Stimulated activated CD4-positive, alpha-beta T cell treated with anti-CD3 and anti-CD28 coated beads, Interleukin-1b, Interleukin-23, amount 100 ng/mL, for 4 hours (primary cell): ENCODE results near the gene LMNA.
"Not testable (repeated sequence)": the region's sequence is repeated elsewhere in the genome, so short reads cannot be mapped to it uniquely, and the experiment has no call there.

Source experiments
- DNase-seq, 2 donors: peaks; one replicate each; pipeline ENCODE4 v3.0.0-alpha.2; 2020; ENCODE audit warnings: low read depth in 2 of 2

LMNA gene

DNA sequence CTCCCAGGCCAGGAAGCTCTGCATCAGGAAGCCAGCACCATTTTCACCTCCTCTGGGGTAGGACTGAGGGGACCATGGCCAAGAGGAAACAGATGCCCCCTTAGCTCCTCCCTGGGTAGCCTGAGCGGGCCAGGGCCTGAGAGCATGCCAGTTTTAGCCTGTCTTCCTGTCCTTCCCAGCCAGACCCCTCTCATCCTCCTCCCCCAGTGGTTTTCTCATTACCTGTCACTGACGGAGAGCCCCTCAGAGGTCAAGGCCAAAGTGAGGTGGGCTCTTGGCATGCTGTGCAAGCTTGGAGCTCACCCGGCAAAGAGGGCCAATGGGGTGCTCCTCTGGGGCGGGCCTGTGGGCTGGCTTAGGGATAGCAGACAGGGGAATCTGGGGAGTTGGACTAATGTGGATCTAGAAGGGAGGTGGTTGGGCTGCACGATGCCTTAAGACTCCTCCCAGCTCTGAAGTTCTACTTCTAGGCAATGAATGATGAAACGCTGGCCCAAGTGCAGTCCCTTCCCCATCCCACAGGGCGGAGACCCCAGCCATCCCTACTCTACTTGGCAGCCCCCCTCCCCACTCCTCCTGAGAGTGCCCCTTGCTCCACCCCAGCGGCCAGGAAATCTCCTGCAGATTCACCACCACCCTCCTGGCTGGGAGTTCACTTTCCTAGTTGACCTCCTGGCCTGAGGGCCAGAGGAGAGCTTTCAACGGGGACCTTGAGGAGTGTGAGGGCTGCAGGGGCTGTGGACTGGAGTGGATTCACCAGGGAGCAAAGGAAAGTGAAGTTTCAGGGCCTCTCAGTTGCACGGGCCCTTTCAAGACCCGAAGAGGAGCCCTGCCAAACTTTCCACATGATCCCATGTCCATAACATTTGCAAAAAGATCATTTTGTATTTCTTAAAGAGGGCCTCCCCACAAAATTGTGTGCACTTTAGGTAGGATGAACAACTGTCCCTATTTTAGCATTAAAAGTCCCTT is 9.4 kb upstream of the LMNA start:
- DNase-seq: no peak

GRCh38 chr1:156106624-156107488 is 7.7 kb upstream of the LMNA start:
- no peak for DNase-seq

GRCh38 chr1:156108057-156108456 is 6.5 kb upstream of the LMNA start:
- no peak for DNase-seq

- no peak for DNase-seq
Measured at GRCh38 chr1:156108664-156109241, 5.8 kb upstream of the LMNA start.

DNA sequence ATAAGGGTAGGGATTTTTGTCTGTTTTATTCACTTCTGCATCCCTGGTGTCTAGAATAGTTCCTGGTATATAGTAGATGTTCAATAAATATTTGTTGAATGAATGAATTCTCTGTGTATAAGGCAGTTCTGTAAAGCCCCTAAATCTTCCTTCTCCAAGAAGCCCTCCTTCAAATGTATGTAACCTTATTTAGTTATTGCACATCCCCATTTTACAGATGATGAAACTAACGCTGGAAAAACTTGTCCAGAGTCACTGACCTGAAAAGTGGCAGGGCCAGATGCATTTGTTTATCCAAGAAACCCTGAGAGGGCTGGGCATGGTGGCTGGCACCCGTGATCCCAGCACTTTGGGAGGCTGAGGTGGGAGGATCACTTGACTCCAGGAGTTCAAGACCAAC is 4.3 kb upstream of the LMNA start:
- no peak for DNase-seq

GRCh38 chr1:156111355-156111962 is 3.1 kb upstream of the LMNA start:
- DNase-seq: no peak

- DNase-seq: no peak
Measured at GRCh38 chr1:156112276-156113137, 2.0 kb upstream of the LMNA start.

- no peak for DNase-seq
Measured at GRCh38 chr1:156113282-156113950, 1.1 kb upstream of the LMNA start.

DNA sequence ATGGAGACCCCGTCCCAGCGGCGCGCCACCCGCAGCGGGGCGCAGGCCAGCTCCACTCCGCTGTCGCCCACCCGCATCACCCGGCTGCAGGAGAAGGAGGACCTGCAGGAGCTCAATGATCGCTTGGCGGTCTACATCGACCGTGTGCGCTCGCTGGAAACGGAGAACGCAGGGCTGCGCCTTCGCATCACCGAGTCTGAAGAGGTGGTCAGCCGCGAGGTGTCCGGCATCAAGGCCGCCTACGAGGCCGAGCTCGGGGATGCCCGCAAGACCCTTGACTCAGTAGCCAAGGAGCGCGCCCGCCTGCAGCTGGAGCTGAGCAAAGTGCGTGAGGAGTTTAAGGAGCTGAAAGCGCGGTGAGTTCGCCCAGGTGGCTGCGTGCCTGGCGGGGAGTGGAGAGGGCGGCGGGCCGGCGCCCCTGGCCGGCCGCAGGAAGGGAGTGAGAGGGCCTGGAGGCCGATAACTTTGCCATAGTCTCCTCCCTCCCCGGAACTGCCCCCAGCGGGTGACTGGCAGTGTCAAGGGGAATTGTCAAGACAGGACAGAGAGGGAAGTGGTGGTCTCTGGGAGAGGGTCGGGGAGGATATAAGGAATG is 505 bp downstream of the LMNA start:
- DNase-seq: no peak

- DNase-seq: no peak
Measured at GRCh38 chr1:156115514-156116374, 1.2 kb downstream of the LMNA start.

DNA sequence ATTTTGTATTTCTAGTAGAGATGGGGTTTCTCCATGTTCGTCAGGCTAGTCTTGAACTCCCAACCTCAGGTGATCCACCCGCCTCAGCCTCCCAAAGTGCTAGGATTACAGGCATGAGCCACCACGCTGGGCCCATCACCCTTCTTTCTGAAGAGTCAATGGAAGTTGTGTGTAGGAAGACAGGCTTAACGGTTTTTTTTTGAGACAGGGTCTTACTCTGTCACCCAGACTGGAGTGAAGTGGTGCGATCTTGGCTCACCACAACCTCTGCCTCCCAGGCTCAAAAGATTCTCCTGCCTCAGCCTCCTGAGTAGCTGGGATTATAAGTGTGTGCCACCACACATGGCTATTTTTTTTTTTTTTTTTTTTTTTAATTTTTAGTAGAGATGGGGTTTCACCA is 2.2 kb downstream of the LMNA start:
- DNase-seq: not testable (repeated sequence)

GRCh38 chr1:156117414-156118176 is 3.1 kb downstream of the LMNA start:
- no peak for DNase-seq

DNA sequence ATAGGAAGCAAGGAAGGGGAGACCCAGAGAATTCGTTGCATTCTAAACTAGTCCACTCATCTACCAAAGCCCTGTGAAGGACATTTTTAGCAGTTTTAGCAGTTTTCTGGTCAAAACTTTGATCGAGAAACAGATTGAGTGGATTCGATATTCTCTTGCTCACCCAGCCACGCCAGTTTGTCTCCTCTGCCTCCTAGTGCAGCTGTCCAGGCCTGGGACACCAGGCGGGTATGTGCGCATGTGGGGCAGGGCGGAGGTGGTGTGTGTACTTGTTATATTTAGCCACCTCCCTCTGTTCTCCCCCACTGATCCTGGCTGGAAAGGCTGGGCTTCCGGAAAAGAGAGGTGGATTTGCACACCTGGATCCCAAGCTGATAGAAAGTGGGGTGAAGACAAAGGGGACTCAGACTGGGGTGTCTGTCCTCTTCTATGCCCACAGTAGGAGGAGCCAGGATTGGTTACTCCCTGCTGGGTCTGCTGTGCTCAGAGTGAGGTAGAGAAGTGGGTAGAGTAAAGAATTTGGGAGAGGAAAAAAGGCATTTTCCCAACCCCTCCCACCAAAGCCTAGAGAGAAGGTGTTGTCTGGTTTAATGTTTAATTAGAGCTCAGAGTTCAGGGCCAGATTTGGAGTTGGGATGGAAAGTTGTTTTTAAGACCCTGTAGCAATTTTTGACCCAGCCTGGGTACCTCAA is 3.8 kb downstream of the LMNA start:
- no peak for DNase-seq

- no peak for DNase-seq
Measured at GRCh38 chr1:156119503-156120209, 5.1 kb downstream of the LMNA start.

- no peak for DNase-seq
Measured at GRCh38 chr1:156120318-156120717, 5.8 kb downstream of the LMNA start.

GRCh38 chr1:156121005-156121404 is 6.5 kb downstream of the LMNA start:
- DNase-seq: not testable (repeated sequence)

- DNase-seq: no peak
Measured at GRCh38 chr1:156121457-156121856, 6.9 kb downstream of the LMNA start.
